Spleen (tissue), 11 donors: ENCODE data around the gene CARMIL3. TPM values are rescaled to one million over a fixed set of nuclear protein-coding genes. Genes with fewer than 3 reads are reported as not detected.
A peak's percentile ranks its signal among the peaks of the same experiment; 100 is the strongest.

Experiments
- DNase-seq: peaks from one replicate; pipeline ENCODE4 v3.0.0-alpha.2; 2020
- H3K27ac ChIP-seq, 8 donors: fragments of 200-600 bp; sonication (generic) in 7 of 8; 1 replicate in 4 of 8; 2 replicates in 4 of 8; pipeline versions ENCODE4 v1.5.0 to v1.8.0; 2016 to 2021; ENCODE audit warnings: inconsistent platforms in 4 of 8, mild to moderate bottlenecking in 4 of 8, moderate library complexity in 1 of 8
- H3K27me3 ChIP-seq, 7 donors: fragments of 200-600 bp; sonication (generic) in 6 of 7; replicated peaks in 1 of 7; 1 replicate in 4 of 7; 2 replicates in 3 of 7; pipeline versions ENCODE4 v1.5.0 to v1.8.0; 2016 to 2021; ENCODE audit warnings: inconsistent platforms in 3 of 7, mild to moderate bottlenecking in 1 of 7
- H3K36me3 ChIP-seq, 6 donors: fragments of 200-600 bp; sonication (generic) in 5 of 6; 1 replicate in 4 of 6; 2 replicates in 2 of 6; pipeline versions ENCODE4 v1.5.0 to v1.8.0; 2016 to 2021; ENCODE audit warnings: inconsistent platforms in 2 of 6
- H3K4me1 ChIP-seq, 6 donors: fragments of 200-600 bp; sonication (generic) in 5 of 6; 1 replicate in 3 of 6; 2 replicates in 3 of 6; pipeline versions ENCODE4 v1.5.0 to v1.8.0; 2016 to 2021; ENCODE audit warnings: inconsistent platforms in 3 of 6
- H3K4me3 ChIP-seq, 8 donors: fragments of 200-600 bp; sonication (generic) in 7 of 8; 1 replicate in 4 of 8; 2 replicates in 4 of 8; pipeline versions ENCODE4 v1.5.0 to v1.8.0; 2016 to 2021; ENCODE audit warnings: inconsistent platforms in 4 of 8, mild to moderate bottlenecking in 4 of 8, moderate library complexity in 2 of 8
- H3K9me3 ChIP-seq, 8 donors: fragments of 200-600 bp; sonication (generic) in 7 of 8; 1 replicate in 4 of 8; 2 replicates in 4 of 8; pipeline versions ENCODE4 v1.5.0 to v1.8.0; 2016 to 2021; ENCODE audit warnings: inconsistent platforms in 4 of 8
- POLR2A ChIP-seq, 3 donors: fragments of 450-650 bp; IDR thresholded peaks; one replicate each; pipeline ENCODE4 v1.5.1; 2017; ENCODE audit warnings: antibody characterized with exemption in 3 of 3, mild to moderate bottlenecking in 1 of 3
- POLR2AphosphoS5 ChIP-seq, 3 donors: sonication (generic); formaldehyde crosslinking; IDR thresholded peaks; one replicate each; pipeline ENCODE4 v1.5.1; 2017; ENCODE audit warnings: antibody characterized with exemption in 3 of 3
- WGBS, 5 donors: extraction: QIAGEN DNeasy Blood & Tissue Kit in 3 of 5; methylation state at CpG; one replicate each; pipeline versions ENCODE4 v1.1.5 to v1.1.7; 2013 to 2018; 5-methylcytosine and 5-hydroxymethylcytosine counted together
- intact Hi-C: fragments of 100-400 bp; cut with DNase I; formaldehyde crosslinking; loops from one replicate; pipeline ENCODE4 v1.15.0; 2023; ENCODE audit warnings: low total_unique reads
- polyA plus RNA-seq, 3 donors: library from polyadenylated mRNA; stranded (reverse); fragments of 200-250 nt; gene quantifications; one replicate each; pipeline ENCODE4 v1.2.1, GENCODE V29; 2013
- total RNA-seq, 7 donors: library from RNA; depleted of rRNA in 3 of 7; stranded (reverse); fragments of >200 nt in 3 of 7; fragmentation: NEBNext Ultra II Directional in 4 of 7; extraction: Animal tissue kit (Norgen Biotek cat#: 25700) in 4 of 7; gene quantifications; one replicate each; pipeline versions ENCODE4 v1.1.0 to v1.2.1, GENCODE V29; 2016 to 2021
- TF ChIP-seq, protein P1 (sequence below), 11 experiments: fragments of 200-600 bp in 7 of 11; fragments of 450-650 bp in 4 of 11; sonication (generic) in 4 of 11; IDR thresholded peaks in 8 of 11; conservative IDR thresholded peaks in 3 of 11; 1 replicate in 7 of 11; 2 replicates in 4 of 11; pipeline versions ENCODE4 v1.4.0 to v1.8.0; 2016 to 2021; ENCODE audit warnings: antibody characterized with exemption in 11 of 11, inconsistent platforms in 4 of 11, mild to moderate bottlenecking in 1 of 11
- donor health status: healthy with polysubstance abuse.
- donor health status: DM: no; HTN: no; CAD: no; lungs with moderate emphysema.
- donor health status: DM: no; HTN: no; CAD: no.
- donor health status: Bipolar disorder and iron deficiency.
- donor health status: healthy.
- donor health status: DM: no; HTN: no; CAD: no.
- donor health status: DM: yes; HTN: yes; CAD: no.

The CARMIL3 gene
- total and polyA plus RNA-seq, 10 donors, result 0.39 to 3.2 (median 1.4) TPM

GRCh38 chr14:24098229-24098926 lies 46.6 kb downstream of the CARMIL3 start:
- WGBS, 5 donors, result 94 to 98% (median 96%) methylated on average over 16 of the region's 16 CpGs
- H3K4me3 ChIP-seq, result no peak overlapping the region
- no peaks in the 10 kb centered on the region for H3K9me3 ChIP-seq
- TF ChIP-seq, protein P1, sequence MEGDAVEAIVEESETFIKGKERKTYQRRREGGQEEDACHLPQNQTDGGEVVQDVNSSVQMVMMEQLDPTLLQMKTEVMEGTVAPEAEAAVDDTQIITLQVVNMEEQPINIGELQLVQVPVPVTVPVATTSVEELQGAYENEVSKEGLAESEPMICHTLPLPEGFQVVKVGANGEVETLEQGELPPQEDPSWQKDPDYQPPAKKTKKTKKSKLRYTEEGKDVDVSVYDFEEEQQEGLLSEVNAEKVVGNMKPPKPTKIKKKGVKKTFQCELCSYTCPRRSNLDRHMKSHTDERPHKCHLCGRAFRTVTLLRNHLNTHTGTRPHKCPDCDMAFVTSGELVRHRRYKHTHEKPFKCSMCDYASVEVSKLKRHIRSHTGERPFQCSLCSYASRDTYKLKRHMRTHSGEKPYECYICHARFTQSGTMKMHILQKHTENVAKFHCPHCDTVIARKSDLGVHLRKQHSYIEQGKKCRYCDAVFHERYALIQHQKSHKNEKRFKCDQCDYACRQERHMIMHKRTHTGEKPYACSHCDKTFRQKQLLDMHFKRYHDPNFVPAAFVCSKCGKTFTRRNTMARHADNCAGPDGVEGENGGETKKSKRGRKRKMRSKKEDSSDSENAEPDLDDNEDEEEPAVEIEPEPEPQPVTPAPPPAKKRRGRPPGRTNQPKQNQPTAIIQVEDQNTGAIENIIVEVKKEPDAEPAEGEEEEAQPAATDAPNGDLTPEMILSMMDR (IDR thresholded peaks at IDR 0.05 in 8 of 11, conservative IDR thresholded peaks at IDR 0.05 in 3 of 11), result no peak
- TF ChIP-seq POLR2A (IDR thresholded peaks at IDR 0.05), result no peak
- no peak for TF ChIP-seq POLR2AphosphoS5 (IDR thresholded peaks at IDR 0.05)
- H3K36me3 ChIP-seq, result peaks cover 0 to 69% (median 45%) of the 10 kb centered on the region in 6 donors
- H3K4me1 ChIP-seq, result peaks cover 9 to 37% (median 21%) of the 10 kb centered on the region in 6 donors
- no peak overlapping the region for H3K27ac ChIP-seq
- H3K27me3 ChIP-seq, result no peaks in the 10 kb centered on the region
- intact Hi-C loops, result no loop called here
- DNase-seq, result peak; percentile 64

DNA sequence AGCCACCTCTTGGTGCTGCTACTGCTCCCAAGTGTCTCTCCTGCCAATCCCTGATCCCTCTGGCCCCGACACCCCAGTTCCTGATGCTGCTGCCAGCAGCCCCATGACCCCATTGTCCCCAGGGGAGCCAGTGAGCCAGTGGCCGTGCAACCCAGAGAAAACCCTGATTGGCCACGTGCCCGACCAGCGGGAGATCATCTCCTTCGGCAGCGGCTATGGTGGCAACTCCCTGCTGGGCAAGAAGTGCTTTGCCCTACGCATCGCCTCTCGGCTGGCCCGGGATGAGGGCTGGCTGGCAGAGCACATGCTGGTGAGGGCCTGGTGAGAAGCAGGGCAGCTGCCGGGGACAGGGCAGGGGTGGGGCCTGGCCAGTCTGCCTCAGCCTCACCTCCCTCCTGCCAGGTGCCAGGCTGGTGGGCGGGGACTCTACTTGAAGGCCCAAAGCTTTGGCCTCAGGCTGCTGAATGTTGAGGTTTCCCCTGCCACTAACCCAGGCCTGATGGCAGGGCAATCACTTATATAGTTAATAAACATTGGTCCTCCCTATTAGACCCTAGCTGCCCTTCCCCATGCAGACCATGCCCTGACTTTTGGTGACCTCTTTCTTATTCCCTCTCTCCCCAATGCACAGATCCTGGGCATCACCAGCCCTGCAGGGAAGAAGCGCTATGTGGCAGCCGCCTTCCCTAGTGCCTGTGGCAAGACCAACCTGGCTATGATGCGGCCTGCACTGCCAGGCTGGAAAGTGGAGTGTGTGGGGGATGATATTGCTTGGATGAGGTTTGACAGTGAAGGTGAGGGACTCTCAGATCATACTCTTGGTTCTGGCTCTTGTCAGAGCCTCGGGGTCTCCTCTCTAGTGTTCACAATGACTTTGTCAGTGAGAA lies 47.4 kb downstream of the CARMIL3 start:
- WGBS, 5 donors, result 92 to 96% (median 94%) methylated on average over 10 to 17 of the region's 17 CpGs
- H3K4me1 ChIP-seq, result peaks cover 6 to 31% (median 15%) of the 10 kb centered on the region in 6 donors

GRCh38 chr14:24100197-24100981 lies 48.6 kb downstream of the CARMIL3 start:
- no peak overlapping the region for H3K27ac ChIP-seq
- no peaks in the 10 kb centered on the region for H3K27me3 ChIP-seq
- H3K4me3 ChIP-seq, result no peak overlapping the region
- H3K9me3 ChIP-seq, result no peaks in the 10 kb centered on the region
- peak; percentile 40 for DNase-seq
- TF ChIP-seq POLR2A (IDR thresholded peaks at IDR 0.05) (no peak), POLR2AphosphoS5 (IDR thresholded peaks at IDR 0.05) (no peak)
- TF ChIP-seq, protein P1 (IDR thresholded peaks at IDR 0.05 in 8 of 11, conservative IDR thresholded peaks at IDR 0.05 in 3 of 11), result no peak
- peaks cover 6 to 22% (median 8%) of the 10 kb centered on the region in 6 donors for H3K4me1 ChIP-seq
- peaks cover 0 to 88% (median 52%) of the 10 kb centered on the region in 6 donors for H3K36me3 ChIP-seq
- intact Hi-C loops, result no loop called here
- WGBS, 5 donors, result 77 to 88% (median 82%) methylated on average over 4 of the region's 4 CpGs

More for the DNA sequence above, 47.4 kb downstream of the CARMIL3 start:
- Histone ChIP-seq H3K36me3 (peaks cover 0 to 77% (median 52%) of the 10 kb centered on the region in 6 donors), H3K9me3 (no peaks in the 10 kb centered on the region), H3K27me3 (no peaks in the 10 kb centered on the region), H3K4me3 (no peak overlapping the region), H3K27ac (no peak overlapping the region)
- DNase-seq, result peak; percentile 74
- TF ChIP-seq, protein P1 (IDR thresholded peaks at IDR 0.05 in 8 of 11, conservative IDR thresholded peaks at IDR 0.05 in 3 of 11), result no peak
- TF ChIP-seq POLR2AphosphoS5 (IDR thresholded peaks at IDR 0.05), result no peak
- TF ChIP-seq POLR2A (IDR thresholded peaks at IDR 0.05), result no peak
- intact Hi-C loops, result no loop called here
